Measurements from ENCODE around the gene RPL10. TPM values are rescaled to one million over a fixed set of nuclear protein-coding genes. Genes with fewer than 3 reads are reported as not detected.
A peak's percentile ranks its signal among the peaks of the same experiment; 100 is the strongest.

Gene RPL10
- total and polyA plus RNA-seq, 2 of the 13 experiments (the other 11 are each of a cell fraction or from before 2014, with no cell fraction given) = 2,381 to 4,713 TPM

DNA sequence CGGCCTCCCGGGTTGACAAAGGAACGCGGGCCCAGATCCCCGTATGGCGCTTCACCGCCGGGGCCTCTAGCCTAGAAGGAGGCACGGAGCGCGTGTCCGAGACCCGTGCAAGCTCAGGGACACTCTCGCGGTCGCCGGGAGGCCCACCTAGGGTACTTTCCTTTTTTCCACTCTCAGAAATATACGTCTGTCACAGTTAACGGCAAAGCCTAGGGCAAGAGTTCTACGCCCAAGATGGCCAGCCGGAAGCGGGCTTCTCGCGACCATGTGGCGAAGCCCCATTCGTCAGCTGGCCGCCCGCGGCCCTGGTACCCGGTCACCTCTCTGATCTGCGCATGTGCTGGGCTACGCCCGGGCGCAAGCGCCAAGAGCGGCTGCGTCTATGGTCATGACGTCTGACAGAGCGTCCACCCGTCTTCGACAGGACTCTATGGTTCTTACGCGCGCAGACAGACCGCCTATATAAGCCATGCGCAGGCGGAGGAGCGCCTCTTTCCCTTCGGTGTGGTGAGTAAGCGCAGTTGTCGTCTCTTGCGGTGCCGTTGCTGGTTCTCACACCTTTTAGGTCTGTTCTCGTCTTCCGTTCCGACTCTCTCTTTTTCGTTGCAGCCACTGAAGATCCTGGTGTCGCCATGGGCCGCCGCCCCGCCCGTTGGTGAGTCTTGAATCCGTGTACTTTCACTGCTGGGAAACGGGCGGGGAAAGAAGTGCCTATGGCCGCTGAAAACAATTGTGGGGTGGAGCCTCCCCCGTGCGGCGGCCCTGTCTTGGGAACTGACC lies at the start of gene RPL10 (continued):
- TF ChIP-seq, protein P1, sequence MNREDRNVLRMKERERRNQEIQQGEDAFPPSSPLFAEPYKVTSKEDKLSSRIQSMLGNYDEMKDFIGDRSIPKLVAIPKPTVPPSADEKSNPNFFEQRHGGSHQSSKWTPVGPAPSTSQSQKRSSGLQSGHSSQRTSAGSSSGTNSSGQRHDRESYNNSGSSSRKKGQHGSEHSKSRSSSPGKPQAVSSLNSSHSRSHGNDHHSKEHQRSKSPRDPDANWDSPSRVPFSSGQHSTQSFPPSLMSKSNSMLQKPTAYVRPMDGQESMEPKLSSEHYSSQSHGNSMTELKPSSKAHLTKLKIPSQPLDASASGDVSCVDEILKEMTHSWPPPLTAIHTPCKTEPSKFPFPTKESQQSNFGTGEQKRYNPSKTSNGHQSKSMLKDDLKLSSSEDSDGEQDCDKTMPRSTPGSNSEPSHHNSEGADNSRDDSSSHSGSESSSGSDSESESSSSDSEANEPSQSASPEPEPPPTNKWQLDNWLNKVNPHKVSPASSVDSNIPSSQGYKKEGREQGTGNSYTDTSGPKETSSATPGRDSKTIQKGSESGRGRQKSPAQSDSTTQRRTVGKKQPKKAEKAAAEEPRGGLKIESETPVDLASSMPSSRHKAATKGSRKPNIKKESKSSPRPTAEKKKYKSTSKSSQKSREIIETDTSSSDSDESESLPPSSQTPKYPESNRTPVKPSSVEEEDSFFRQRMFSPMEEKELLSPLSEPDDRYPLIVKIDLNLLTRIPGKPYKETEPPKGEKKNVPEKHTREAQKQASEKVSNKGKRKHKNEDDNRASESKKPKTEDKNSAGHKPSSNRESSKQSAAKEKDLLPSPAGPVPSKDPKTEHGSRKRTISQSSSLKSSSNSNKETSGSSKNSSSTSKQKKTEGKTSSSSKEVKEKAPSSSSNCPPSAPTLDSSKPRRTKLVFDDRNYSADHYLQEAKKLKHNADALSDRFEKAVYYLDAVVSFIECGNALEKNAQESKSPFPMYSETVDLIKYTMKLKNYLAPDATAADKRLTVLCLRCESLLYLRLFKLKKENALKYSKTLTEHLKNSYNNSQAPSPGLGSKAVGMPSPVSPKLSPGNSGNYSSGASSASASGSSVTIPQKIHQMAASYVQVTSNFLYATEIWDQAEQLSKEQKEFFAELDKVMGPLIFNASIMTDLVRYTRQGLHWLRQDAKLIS (CRISPR knock-in tag; IDR thresholded peaks at IDR 0.05) = peak; percentile 38; the same call in 1 of the 2 replicates
- TF ChIP-seq BRD4 (CRISPR knock-in tag; IDR thresholded peaks at IDR 0.05) = no peak; the same call in 1 of the 2 replicates
- no peak for TF ChIP-seq ZNF678 (CRISPR knock-in tag; IDR thresholded peaks at IDR 0.05)
- peak; percentile 39 for TF ChIP-seq ZNF777 (CRISPR knock-in tag; IDR thresholded peaks at IDR 0.05)
- no peak for TF ChIP-seq CHD4 (IDR thresholded peaks at IDR 0.05; ENCODE audit: borderline replicate concordance, low read length)
- TF ChIP-seq FOXP1 (IDR thresholded peaks at IDR 0.05) = no peak
- TF ChIP-seq FOXP1 (CRISPR knock-in tag; IDR thresholded peaks at IDR 0.05) = no peak
- TF ChIP-seq ZNF180 (CRISPR knock-in tag; IDR thresholded peaks at IDR 0.05; ENCODE audit: borderline replicate concordance, low read depth) = no peak; the same call in 1 of the 2 replicates
- TF ChIP-seq ZEB1 (IDR thresholded peaks at IDR 0.05; ENCODE audit: insufficient replicate concordance, low read depth) = no peak
- TF ChIP-seq ATM (IDR thresholded peaks at IDR 0.05; ENCODE audit: borderline replicate concordance) = no peak
- TF ChIP-seq ZC3H4 (CRISPR knock-in tag; IDR thresholded peaks at IDR 0.05; ENCODE audit: borderline replicate concordance) = peak; percentile 57; the same call in 1 of the 2 replicates
- 0 out of 2 replicates have a peak, but pooled peaks have one; percentile 5 for TF ChIP-seq ZNF121 (CRISPR knock-in tag; IDR thresholded peaks at IDR 0.05)
- no peak for TF ChIP-seq TCF12 (IDR thresholded peaks at IDR 0.05)
- 0 out of 2 replicates have a peak, but pooled peaks have one; percentile 42 for TF ChIP-seq TCF12 (CRISPR knock-in tag; IDR thresholded peaks at IDR 0.05)
- TF ChIP-seq, protein P2, sequence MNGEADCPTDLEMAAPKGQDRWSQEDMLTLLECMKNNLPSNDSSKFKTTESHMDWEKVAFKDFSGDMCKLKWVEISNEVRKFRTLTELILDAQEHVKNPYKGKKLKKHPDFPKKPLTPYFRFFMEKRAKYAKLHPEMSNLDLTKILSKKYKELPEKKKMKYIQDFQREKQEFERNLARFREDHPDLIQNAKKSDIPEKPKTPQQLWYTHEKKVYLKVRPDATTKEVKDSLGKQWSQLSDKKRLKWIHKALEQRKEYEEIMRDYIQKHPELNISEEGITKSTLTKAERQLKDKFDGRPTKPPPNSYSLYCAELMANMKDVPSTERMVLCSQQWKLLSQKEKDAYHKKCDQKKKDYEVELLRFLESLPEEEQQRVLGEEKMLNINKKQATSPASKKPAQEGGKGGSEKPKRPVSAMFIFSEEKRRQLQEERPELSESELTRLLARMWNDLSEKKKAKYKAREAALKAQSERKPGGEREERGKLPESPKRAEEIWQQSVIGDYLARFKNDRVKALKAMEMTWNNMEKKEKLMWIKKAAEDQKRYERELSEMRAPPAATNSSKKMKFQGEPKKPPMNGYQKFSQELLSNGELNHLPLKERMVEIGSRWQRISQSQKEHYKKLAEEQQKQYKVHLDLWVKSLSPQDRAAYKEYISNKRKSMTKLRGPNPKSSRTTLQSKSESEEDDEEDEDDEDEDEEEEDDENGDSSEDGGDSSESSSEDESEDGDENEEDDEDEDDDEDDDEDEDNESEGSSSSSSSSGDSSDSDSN (CRISPR knock-in tag; IDR thresholded peaks at IDR 0.05) = peak; percentile 41
- no peak for TF ChIP-seq ZNF335 (CRISPR knock-in tag; IDR thresholded peaks at IDR 0.05)
- TF ChIP-seq, protein P3, sequence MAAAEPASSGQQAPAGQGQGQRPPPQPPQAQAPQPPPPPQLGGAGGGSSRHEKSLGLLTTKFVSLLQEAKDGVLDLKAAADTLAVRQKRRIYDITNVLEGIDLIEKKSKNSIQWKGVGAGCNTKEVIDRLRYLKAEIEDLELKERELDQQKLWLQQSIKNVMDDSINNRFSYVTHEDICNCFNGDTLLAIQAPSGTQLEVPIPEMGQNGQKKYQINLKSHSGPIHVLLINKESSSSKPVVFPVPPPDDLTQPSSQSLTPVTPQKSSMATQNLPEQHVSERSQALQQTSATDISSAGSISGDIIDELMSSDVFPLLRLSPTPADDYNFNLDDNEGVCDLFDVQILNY (CRISPR knock-in tag; conservative IDR thresholded peaks at IDR 0.05) = no peak
- peak; percentile 80 for TF ChIP-seq CREM (IDR thresholded peaks at IDR 0.05)
- TF ChIP-seq CREM (CRISPR knock-in tag; IDR thresholded peaks at IDR 0.05) = no peak
- peak; percentile 6 for TF ChIP-seq AGO2 (optimal IDR thresholded peaks at IDR 0.05; ENCODE audit: low read depth, low read length)
- TF ChIP-seq, protein P4, sequence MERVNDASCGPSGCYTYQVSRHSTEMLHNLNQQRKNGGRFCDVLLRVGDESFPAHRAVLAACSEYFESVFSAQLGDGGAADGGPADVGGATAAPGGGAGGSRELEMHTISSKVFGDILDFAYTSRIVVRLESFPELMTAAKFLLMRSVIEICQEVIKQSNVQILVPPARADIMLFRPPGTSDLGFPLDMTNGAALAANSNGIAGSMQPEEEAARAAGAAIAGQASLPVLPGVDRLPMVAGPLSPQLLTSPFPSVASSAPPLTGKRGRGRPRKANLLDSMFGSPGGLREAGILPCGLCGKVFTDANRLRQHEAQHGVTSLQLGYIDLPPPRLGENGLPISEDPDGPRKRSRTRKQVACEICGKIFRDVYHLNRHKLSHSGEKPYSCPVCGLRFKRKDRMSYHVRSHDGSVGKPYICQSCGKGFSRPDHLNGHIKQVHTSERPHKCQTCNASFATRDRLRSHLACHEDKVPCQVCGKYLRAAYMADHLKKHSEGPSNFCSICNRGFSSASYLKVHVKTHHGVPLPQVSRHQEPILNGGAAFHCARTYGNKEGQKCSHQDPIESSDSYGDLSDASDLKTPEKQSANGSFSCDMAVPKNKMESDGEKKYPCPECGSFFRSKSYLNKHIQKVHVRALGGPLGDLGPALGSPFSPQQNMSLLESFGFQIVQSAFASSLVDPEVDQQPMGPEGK (CRISPR knock-in tag; IDR thresholded peaks at IDR 0.05) = 0 out of 2 replicates have a peak, but pooled peaks have one; percentile 25
- TF ChIP-seq SMAD3 (CRISPR knock-in tag; IDR thresholded peaks at IDR 0.05) = no peak
- TF ChIP-seq NFE2 (CRISPR knock-in tag; IDR thresholded peaks at IDR 0.05) = no peak

All from HepG2 (cell line).